CD14-positive monocyte (primary cell): ENCODE data around the gene NFAM1. TPM values are rescaled to one million over a fixed set of nuclear protein-coding genes. Genes with fewer than 3 reads are reported as not detected.

Experiments
- DNase-seq, 3 donors: peaks; one replicate each; pipeline ENCODE4 v3.0.0-alpha.2; 2011 to 2022
- H2AFZ ChIP-seq: 2 replicates; pipeline ENCODE4 v1.6.0; 2012; ENCODE audit warnings: mild to moderate bottlenecking, low read depth, low read length, inconsistent platforms; ENCODE audit not compliant: insufficient read depth, poor library complexity, severe bottlenecking
- H3K27ac ChIP-seq, 2 donors: 1 replicate in 1 of 2; 2 replicates in 1 of 2; pipeline ENCODE4 v1.5.1; 2012 to 2013; ENCODE audit warnings: low read length in 2 of 2, control low read depth in 1 of 2, inconsistent platforms in 1 of 2, low read depth in 1 of 2, mild to moderate bottlenecking in 1 of 2
- H3K27me3 ChIP-seq, 2 donors: one replicate each; pipeline versions ENCODE4 v1.6.0 to v1.6.1; 2011 to 2013; ENCODE audit warnings: low read length in 2 of 2; ENCODE audit not compliant: control insufficient read depth in 2 of 2, insufficient read depth in 2 of 2
- H3K36me3 ChIP-seq, 2 donors: replicated peaks in 1 of 2; 1 replicate in 1 of 2; 2 replicates in 1 of 2; pipeline versions ENCODE4 v1.5.1 to v1.6.1; 2012 to 2013; ENCODE audit warnings: low read length in 2 of 2, control low read depth in 1 of 2, inconsistent platforms in 1 of 2, mild to moderate bottlenecking in 1 of 2; ENCODE audit not compliant: insufficient read depth in 2 of 2, control insufficient read depth in 1 of 2
- H3K4me1 ChIP-seq, 2 donors: 1 replicate in 1 of 2; 2 replicates in 1 of 2; pipeline versions ENCODE4 v1.5.1 to v1.6.1; 2012 to 2013; ENCODE audit warnings: low read length in 2 of 2, control low read depth in 1 of 2, inconsistent platforms in 1 of 2, mild to moderate bottlenecking in 1 of 2, moderate library complexity in 1 of 2; ENCODE audit not compliant: insufficient read depth in 2 of 2, control insufficient read depth in 1 of 2
- H3K4me2 ChIP-seq: replicated peaks from 2 replicates; pipeline ENCODE3; 2012; ENCODE audit warnings: low read length, moderate library complexity, mild to moderate bottlenecking; ENCODE audit not compliant: poor library complexity, severe bottlenecking; ENCODE audit errors: extremely low read depth
- H3K4me3 ChIP-seq, 3 experiments: fragments of 200-600 bp in 1 of 3; sonication (generic) in 1 of 3; replicated peaks in 1 of 3; 1 replicate in 2 of 3; 2 replicates in 1 of 3; pipeline ENCODE4 v1.5.1; 2011 to 2013; ENCODE audit warnings: low read length in 3 of 3, mild to moderate bottlenecking in 3 of 3, control low read depth in 2 of 3, low read depth in 2 of 3, inconsistent platforms in 1 of 3, moderate library complexity in 1 of 3
- H3K79me2 ChIP-seq: 2 replicates; pipeline ENCODE4 v1.6.0; 2012; ENCODE audit warnings: mild to moderate bottlenecking, control low read depth, inconsistent platforms, low read length, moderate library complexity; ENCODE audit not compliant: insufficient read depth
- H3K9ac ChIP-seq: 2 replicates; pipeline ENCODE4 v1.6.0; 2017; ENCODE audit warnings: low read length, mild to moderate bottlenecking; ENCODE audit not compliant: insufficient read depth, poor library complexity, severe bottlenecking
- H3K9me3 ChIP-seq, 2 donors: replicated peaks in 1 of 2; 1 replicate in 1 of 2; 2 replicates in 1 of 2; pipeline versions ENCODE4 v1.5.1 to v1.6.1; 2012 to 2013; ENCODE audit warnings: low read length in 2 of 2, control low read depth in 1 of 2; ENCODE audit not compliant: control insufficient read depth in 1 of 2, insufficient read depth in 1 of 2
- H4K20me1 ChIP-seq: 2 replicates; pipeline ENCODE4 v1.6.0; 2012; ENCODE audit warnings: mild to moderate bottlenecking, low read length, control low read depth, moderate library complexity; ENCODE audit not compliant: insufficient read depth
- H3K27ac Mint-ChIP-seq, 7 donors: one replicate each; pipeline ENCODE4 v1.8.0; 2020; ENCODE audit warnings: mild to moderate bottlenecking in 7 of 7, mixed read lengths in 7 of 7, moderate library complexity in 6 of 7, inconsistent platforms in 2 of 7
- H3K27me3 Mint-ChIP-seq, 3 donors: one replicate each; pipeline ENCODE4 v1.8.0; 2021 to 2022; ENCODE audit warnings: low read depth in 3 of 3, mild to moderate bottlenecking in 3 of 3, mixed read lengths in 3 of 3, moderate library complexity in 3 of 3, inconsistent platforms in 1 of 3
- H3K36me3 Mint-ChIP-seq, 2 donors: one replicate each; pipeline ENCODE4 v1.8.0; 2020; ENCODE audit warnings: mixed read lengths in 2 of 2, inconsistent platforms in 1 of 2, mild to moderate bottlenecking in 1 of 2
- H3K4me1 Mint-ChIP-seq: one replicate; pipeline ENCODE4 v1.8.0; 2020; ENCODE audit warnings: mild to moderate bottlenecking, mixed read lengths
- H3K4me3 Mint-ChIP-seq, 2 donors: one replicate each; pipeline ENCODE4 v1.8.0; 2020; ENCODE audit warnings: mild to moderate bottlenecking in 2 of 2, mixed read lengths in 2 of 2, moderate library complexity in 1 of 2
- H3K9me3 Mint-ChIP-seq, 7 donors: one replicate each; pipeline ENCODE4 v1.8.0; 2020 to 2022; ENCODE audit warnings: mixed read lengths in 7 of 7, mild to moderate bottlenecking in 6 of 7, moderate library complexity in 6 of 7, inconsistent platforms in 2 of 7
- CTCF ChIP-seq: fragments of 200-600 bp; IDR thresholded peaks from one replicate; pipeline ENCODE4 v1.8.0; 2022; ENCODE audit warnings: antibody characterized with exemption, mild to moderate bottlenecking
- WGBS: methylation state at CpG from one replicate; pipeline ENCODE4 v1.1.5; 2013; ENCODE audit warnings: missing lambda C conversion rate; ENCODE audit not compliant: insufficient coverage; 5-methylcytosine and 5-hydroxymethylcytosine counted together
- intact Hi-C, 2 donors: fragments of 100-400 bp; cut with micrococcal nuclease; formaldehyde crosslinking; loops; one replicate each; pipeline versions ENCODE4 v1.15.0 to v1.15.1; 2023
- polyA plus RNA-seq, 3 donors: library from polyadenylated mRNA; depleted of rRNA in 1 of 3; unstranded in 2 of 3; stranded (reverse) in 1 of 3; fragments of 300-500 nt in 2 of 3; fragments of >200 nt in 1 of 3; fragmentation: Illumina TruSeq in 2 of 3; gene quantifications; 1 replicate in 2 of 3; 2 replicates in 1 of 3; pipeline ENCODE4 v1.2.3, GENCODE V29; 2012 to 2021

The NFAM1 gene
- polyA plus RNA-seq, 3 donors: 36.0 to 71.0 (median 69.7) TPM

GRCh38 chr22:42365942-42366695, 66.1 kb downstream of the NFAM1 start:
- Mint-ChIP-seq H3K9me3 (peaks cover 0 to 11% (median 7%) of the 10 kb centered on the region in 7 donors), H3K4me3 (peak overlapping the region in 1 of 2 donors; percentile 67), H3K36me3 (peaks cover 5 to 6% of the 10 kb centered on the region in 2 donors), H3K4me1 (peaks cover 23% of the 10 kb centered on the region), H3K27ac (no peak overlapping the region), H3K27me3 (peaks cover 61 to 87% (median 64%) of the 10 kb centered on the region in 3 donors)
- H3K4me2 ChIP-seq: no peak overlapping the region
- no peak overlapping the region for H3K4me3 ChIP-seq
- intact Hi-C loops: loop anchor here in 1 of 2 donors (5.0 kb wide), 1 partner anchor 64 kb away; no protein-coding TSS in a partner anchor
- H3K9ac ChIP-seq: no peak overlapping the region
- no peaks in the 10 kb centered on the region for H3K79me2 ChIP-seq
- peaks cover 40 to 70% of the 10 kb centered on the region in 2 donors for H3K27me3 ChIP-seq
- no peak for TF ChIP-seq CTCF
- no peak overlapping the region for H2AFZ ChIP-seq
- H3K27ac ChIP-seq: no peak overlapping the region
- WGBS: 88% methylated on average over 6 of the region's 10 CpGs
- H3K36me3 ChIP-seq: no peaks in the 10 kb centered on the region
- H4K20me1 ChIP-seq: peaks cover 5% of the 10 kb centered on the region
- no peak for DNase-seq
- H3K4me1 ChIP-seq: peaks cover 17 to 22% of the 10 kb centered on the region in 2 donors
- peaks cover 0 to 30% of the 10 kb centered on the region in 2 donors for H3K9me3 ChIP-seq

GRCh38 chr22:42365111-42365865, 66.9 kb downstream of the NFAM1 start:
- 32% methylated on average over 11 of the region's 14 CpGs for WGBS
- no peak for DNase-seq
- intact Hi-C loops: loop anchor here in 1 of 2 donors (5.0 kb wide), 1 partner anchor 63 kb away; no protein-coding TSS in a partner anchor
- no peaks in the 10 kb centered on the region for H3K36me3 ChIP-seq
- Mint-ChIP-seq H3K27me3 (peaks cover 60 to 86% (median 62%) of the 10 kb centered on the region in 3 donors), H3K4me1 (peaks cover 23% of the 10 kb centered on the region), H3K36me3 (peaks cover 5 to 6% of the 10 kb centered on the region in 2 donors), H3K4me3 (peak overlapping the region in 1 of 2 donors; percentile 67), H3K27ac (no peak overlapping the region), H3K9me3 (peaks cover 0 to 11% (median 7%) of the 10 kb centered on the region in 7 donors)
- H2AFZ ChIP-seq: no peak overlapping the region
- H3K9ac ChIP-seq: no peak overlapping the region
- H3K4me2 ChIP-seq: no peak overlapping the region
- no peak overlapping the region for H3K4me3 ChIP-seq
- peaks cover 5% of the 10 kb centered on the region for H4K20me1 ChIP-seq
- H3K27ac ChIP-seq: no peak overlapping the region
- no peaks in the 10 kb centered on the region for H3K79me2 ChIP-seq
- peaks cover 17 to 22% of the 10 kb centered on the region in 2 donors for H3K4me1 ChIP-seq
- TF ChIP-seq CTCF: no peak
- peaks cover 40 to 68% of the 10 kb centered on the region in 2 donors for H3K27me3 ChIP-seq
- peaks cover 0 to 30% of the 10 kb centered on the region in 2 donors for H3K9me3 ChIP-seq
